DOHH2 (cell line): ENCODE results near the gene CAND2.

ENCODE experiments used
- H3F3A ChIP-seq: fragments of 200-600 bp; sonication (generic), shearing (Covaris generic); 2 replicates; pipeline ENCODE4 v1.6.0; 2016; ENCODE audit warnings: antibody characterized with exemption, mild to moderate bottlenecking; ENCODE audit not compliant: control insufficient read depth, insufficient read depth
- H3K27ac ChIP-seq: fragments of 200-600 bp; sonication (generic); 2 replicates; pipeline ENCODE4 v1.5.1; 2014; ENCODE audit warnings: low read depth, mild to moderate bottlenecking, low read length, moderate library complexity
- H3K27me3 ChIP-seq: fragments of 200-600 bp; sonication (generic); 2 replicates; pipeline ENCODE4 v1.6.1; 2014; ENCODE audit warnings: mild to moderate bottlenecking, low read length, mixed read lengths; ENCODE audit not compliant: control insufficient read depth
- H3K36me3 ChIP-seq: fragments of 200-600 bp; sonication (generic); 2 replicates; pipeline ENCODE4 v1.6.1; 2014; ENCODE audit warnings: mild to moderate bottlenecking, low read length, moderate library complexity, mixed read lengths; ENCODE audit not compliant: control insufficient read depth
- H3K4me1 ChIP-seq: fragments of 200-600 bp; sonication (generic); 2 replicates; pipeline ENCODE4 v1.6.1; 2014; ENCODE audit warnings: mild to moderate bottlenecking, low read length, mixed read lengths; ENCODE audit not compliant: control insufficient read depth
- H3K4me2 ChIP-seq: fragments of 200-600 bp; sonication (generic); 2 replicates; pipeline ENCODE4 v1.6.0; 2014; ENCODE audit warnings: mild to moderate bottlenecking, low read length, moderate library complexity
- H3K4me3 ChIP-seq: fragments of 200-600 bp; sonication (generic); 2 replicates; pipeline ENCODE4 v1.5.1; 2014; ENCODE audit warnings: mild to moderate bottlenecking, low read length, mixed read lengths
- H3K79me2 ChIP-seq: fragments of 200-600 bp; sonication (generic); 2 replicates; pipeline ENCODE4 v1.6.1; 2014; ENCODE audit warnings: mild to moderate bottlenecking, low read length, mixed read lengths; ENCODE audit not compliant: control insufficient read depth
- H3K9me2 ChIP-seq: fragments of 200-600 bp; sonication (generic); replicated peaks from 2 replicates; pipeline ENCODE4 v1.6.1; 2014; ENCODE audit warnings: mild to moderate bottlenecking, low read length, mixed read lengths; ENCODE audit not compliant: control insufficient read depth
- H3K9me3 ChIP-seq: fragments of 200-600 bp; sonication (generic); 2 replicates; pipeline ENCODE4 v1.6.1; 2014; ENCODE audit warnings: antibody characterized with exemption, low read length, mixed read lengths; ENCODE audit not compliant: control insufficient read depth, insufficient read depth
- H4K20me1 ChIP-seq: fragments of 200-600 bp; sonication (generic); 2 replicates; pipeline ENCODE4 v1.6.0; 2014; ENCODE audit warnings: low read depth, mild to moderate bottlenecking, antibody characterized with exemption, low read length, moderate library complexity; ENCODE audit not compliant: control insufficient read depth, insufficient read depth
- EZH2phosphoT487 ChIP-seq: fragments of 200-600 bp; sonication (generic); IDR thresholded peaks from 2 replicates; pipeline ENCODE4 v1.6.1; 2017; ENCODE audit warnings: borderline replicate concordance, mild to moderate bottlenecking, antibody characterized with exemption, low read length, moderate library complexity, mixed read lengths
- TF ChIP-seq, protein P1 (sequence below): fragments of 200-600 bp; sonication (generic); IDR thresholded peaks from one replicate; pipeline ENCODE4 v1.5.1; 2014; ENCODE audit warnings: antibody characterized with exemption, mild to moderate bottlenecking, low read depth, low read length; ENCODE audit not compliant: poor library complexity, severe bottlenecking

Gene CAND2

DNA sequence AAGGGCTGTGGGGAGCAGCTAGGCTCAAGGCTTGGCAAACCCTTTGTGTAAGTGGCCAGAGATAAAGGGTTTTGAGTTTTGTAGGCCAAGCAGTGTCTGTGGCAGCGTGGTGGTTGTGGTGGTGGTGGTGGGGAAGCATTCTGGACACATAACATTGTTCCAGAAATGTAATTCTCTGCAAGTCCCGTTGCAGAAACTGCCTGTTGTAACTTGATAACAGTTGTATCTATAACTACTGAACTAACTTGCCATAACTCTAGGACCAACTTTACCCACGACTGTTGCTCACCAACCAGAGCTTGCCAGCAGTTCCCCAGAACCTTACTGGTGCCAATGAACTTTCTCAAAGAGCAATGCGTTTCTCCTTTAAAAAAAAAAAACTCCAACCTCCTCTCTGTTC, 19.3 kb upstream of the CAND2 start:
- Histone ChIP-seq H3K27ac (no peak overlapping the region), H3K4me2 (no peak overlapping the region)

GRCh38 chr3:12780751-12781150, 15.7 kb upstream of the CAND2 start:
- H3K4me3 ChIP-seq = no peak overlapping the region

More for the DNA sequence above, 19.3 kb upstream of the CAND2 start:
- Histone ChIP-seq H3K27me3 (peaks cover 5% of the 10 kb centered on the region), H3K9me3 (no peaks in the 10 kb centered on the region), H4K20me1 (no peaks in the 10 kb centered on the region), H3K4me3 (no peak overlapping the region), H3K9me2 (no peaks in the 10 kb centered on the region), H3K36me3 (no peaks in the 10 kb centered on the region), H3F3A (no peaks in the 10 kb centered on the region), H3K79me2 (no peaks in the 10 kb centered on the region), H3K4me1 (peaks cover 10% of the 10 kb centered on the region)
- TF ChIP-seq, protein P1, sequence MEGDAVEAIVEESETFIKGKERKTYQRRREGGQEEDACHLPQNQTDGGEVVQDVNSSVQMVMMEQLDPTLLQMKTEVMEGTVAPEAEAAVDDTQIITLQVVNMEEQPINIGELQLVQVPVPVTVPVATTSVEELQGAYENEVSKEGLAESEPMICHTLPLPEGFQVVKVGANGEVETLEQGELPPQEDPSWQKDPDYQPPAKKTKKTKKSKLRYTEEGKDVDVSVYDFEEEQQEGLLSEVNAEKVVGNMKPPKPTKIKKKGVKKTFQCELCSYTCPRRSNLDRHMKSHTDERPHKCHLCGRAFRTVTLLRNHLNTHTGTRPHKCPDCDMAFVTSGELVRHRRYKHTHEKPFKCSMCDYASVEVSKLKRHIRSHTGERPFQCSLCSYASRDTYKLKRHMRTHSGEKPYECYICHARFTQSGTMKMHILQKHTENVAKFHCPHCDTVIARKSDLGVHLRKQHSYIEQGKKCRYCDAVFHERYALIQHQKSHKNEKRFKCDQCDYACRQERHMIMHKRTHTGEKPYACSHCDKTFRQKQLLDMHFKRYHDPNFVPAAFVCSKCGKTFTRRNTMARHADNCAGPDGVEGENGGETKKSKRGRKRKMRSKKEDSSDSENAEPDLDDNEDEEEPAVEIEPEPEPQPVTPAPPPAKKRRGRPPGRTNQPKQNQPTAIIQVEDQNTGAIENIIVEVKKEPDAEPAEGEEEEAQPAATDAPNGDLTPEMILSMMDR = no peak
- no peak for TF ChIP-seq EZH2phosphoT487

GRCh38 chr3:12782172-12782815, 14.2 kb upstream of the CAND2 start:
- Histone ChIP-seq H3K79me2 (no peaks in the 10 kb centered on the region), H3F3A (no peaks in the 10 kb centered on the region), H3K4me3 (no peak overlapping the region), H4K20me1 (no peaks in the 10 kb centered on the region), H3K9me2 (no peaks in the 10 kb centered on the region), H3K9me3 (no peaks in the 10 kb centered on the region), H3K36me3 (no peaks in the 10 kb centered on the region), H3K4me2 (no peak overlapping the region), H3K4me1 (peaks cover 13% of the 10 kb centered on the region), H3K27me3 (peaks cover 4% of the 10 kb centered on the region), H3K27ac (no peak overlapping the region)
- TF ChIP-seq, protein P1 = no peak
- no peak for TF ChIP-seq EZH2phosphoT487

More at GRCh38 chr3:12780751-12781150, 15.7 kb upstream of the CAND2 start:
- Histone ChIP-seq H4K20me1 (no peaks in the 10 kb centered on the region), H3K79me2 (no peaks in the 10 kb centered on the region), H3K27me3 (peaks cover 5% of the 10 kb centered on the region), H3K9me2 (no peaks in the 10 kb centered on the region), H3K4me1 (peaks cover 11% of the 10 kb centered on the region), H3K9me3 (no peaks in the 10 kb centered on the region), H3K36me3 (no peaks in the 10 kb centered on the region), H3K4me2 (no peak overlapping the region), H3K27ac (no peak overlapping the region), H3F3A (no peaks in the 10 kb centered on the region)
- TF ChIP-seq, protein P1 = no peak
- no peak for TF ChIP-seq EZH2phosphoT487
